Adrenal gland (tissue), 5 donors: ENCODE measurements around the gene NHSL1.

Source experiments
- POLR2A ChIP-seq, 2 donors: fragments of 450-650 bp; IDR thresholded peaks; one replicate each; pipeline ENCODE4 v1.6.1; 2017; ENCODE audit warnings: antibody characterized with exemption in 2 of 2, mild to moderate bottlenecking in 2 of 2, moderate library complexity in 1 of 2
- TF ChIP-seq, protein P1 (sequence below), 6 experiments: fragments of 450-650 bp in 4 of 6; fragments of 200-600 bp in 2 of 6; sonication (generic) in 1 of 6; IDR thresholded peaks; 1 replicate in 5 of 6; 2 replicates in 1 of 6; pipeline versions ENCODE4 v1.5.1 to v1.8.0; 2016 to 2021; ENCODE audit warnings: antibody characterized with exemption in 6 of 6, mild to moderate bottlenecking in 2 of 6, moderate library complexity in 1 of 6
- donor health status: DM: no; HTN: no; CAD: no.

DNA sequence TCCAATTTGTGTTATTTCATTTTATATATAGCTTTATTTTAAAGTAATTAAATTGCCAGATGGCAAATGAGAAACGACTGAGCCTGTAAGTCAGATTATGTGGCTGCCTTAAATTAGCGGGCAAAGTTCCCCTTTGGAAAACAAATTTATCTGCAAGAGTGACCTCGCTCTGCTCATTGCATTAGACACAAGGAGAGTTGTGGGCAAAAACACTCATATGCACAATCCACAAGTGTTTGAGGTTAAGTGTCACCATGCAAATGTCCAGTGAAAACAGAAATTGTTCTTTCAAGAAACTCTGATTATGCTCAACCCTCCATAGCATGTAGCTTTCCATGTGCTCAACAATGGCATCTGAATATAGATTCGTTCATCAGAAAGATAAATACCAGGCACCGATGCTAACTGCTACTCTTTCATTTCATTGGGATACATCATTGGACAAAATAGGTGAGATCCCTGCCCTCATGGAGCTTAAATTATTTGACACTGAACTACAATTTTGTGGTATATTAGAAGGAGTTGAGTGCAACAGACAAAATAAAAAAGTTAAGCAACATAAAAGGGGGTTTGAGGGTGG lies 1.7 kb upstream of the NHSL1 start:
- TF ChIP-seq, protein P1, sequence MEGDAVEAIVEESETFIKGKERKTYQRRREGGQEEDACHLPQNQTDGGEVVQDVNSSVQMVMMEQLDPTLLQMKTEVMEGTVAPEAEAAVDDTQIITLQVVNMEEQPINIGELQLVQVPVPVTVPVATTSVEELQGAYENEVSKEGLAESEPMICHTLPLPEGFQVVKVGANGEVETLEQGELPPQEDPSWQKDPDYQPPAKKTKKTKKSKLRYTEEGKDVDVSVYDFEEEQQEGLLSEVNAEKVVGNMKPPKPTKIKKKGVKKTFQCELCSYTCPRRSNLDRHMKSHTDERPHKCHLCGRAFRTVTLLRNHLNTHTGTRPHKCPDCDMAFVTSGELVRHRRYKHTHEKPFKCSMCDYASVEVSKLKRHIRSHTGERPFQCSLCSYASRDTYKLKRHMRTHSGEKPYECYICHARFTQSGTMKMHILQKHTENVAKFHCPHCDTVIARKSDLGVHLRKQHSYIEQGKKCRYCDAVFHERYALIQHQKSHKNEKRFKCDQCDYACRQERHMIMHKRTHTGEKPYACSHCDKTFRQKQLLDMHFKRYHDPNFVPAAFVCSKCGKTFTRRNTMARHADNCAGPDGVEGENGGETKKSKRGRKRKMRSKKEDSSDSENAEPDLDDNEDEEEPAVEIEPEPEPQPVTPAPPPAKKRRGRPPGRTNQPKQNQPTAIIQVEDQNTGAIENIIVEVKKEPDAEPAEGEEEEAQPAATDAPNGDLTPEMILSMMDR (IDR thresholded peaks at IDR 0.05), result no peak
- no peak for TF ChIP-seq POLR2A (IDR thresholded peaks at IDR 0.05)
